GM21825 (cell line): ENCODE results near the gene ANG.
"Not testable (repeated sequence)": the region's sequence is repeated elsewhere in the genome, so short reads cannot be mapped to it uniquely, and the experiment has no call there.

Experiments
- ATAC-seq: cut with Tn5 transposase; IDR thresholded peaks from one replicate; pipeline ENCODE4 v1.9.1; 2021; ENCODE audit warnings: mild to moderate bottlenecking, moderate library complexity; ENCODE audit not compliant: unreplicated experiment

Gene ANG

GRCh38 chr14:20688167-20688839 lies at the start of gene ANG:
Gene ANG, plus strand, starts transcription at chr14:20688764. Its CDS starts 4,801 bp downstream, at chr14:20693565.
- ATAC-seq, result no peak

GRCh38 chr14:20641591-20641990 lies 47.0 kb upstream of the ANG start, which contains the start of gene OR6S1:
Gene OR6S1, minus strand, starts transcription at chr14:20641691. Its CDS starts 0 bp downstream, at chr14:20641691.
- no peak for ATAC-seq

- no peak for ATAC-seq
Observed at GRCh38 chr14:20642182-20642581, 46.4 kb upstream of the ANG start.

- ATAC-seq, result not testable (repeated sequence)
Observed at GRCh38 chr14:20642755-20643154, 45.8 kb upstream of the ANG start.

- ATAC-seq, result no peak
Observed at GRCh38 chr14:20644520-20644919, 44.0 kb upstream of the ANG start.

GRCh38 chr14:20645481-20645880 lies 43.1 kb upstream of the ANG start:
- no peak for ATAC-seq

- ATAC-seq, result no peak
Observed at GRCh38 chr14:20652996-20653975, 35.3 kb upstream of the ANG start.

- no peak for ATAC-seq
Observed at GRCh38 chr14:20655851-20656250, 32.7 kb upstream of the ANG start.

- no peak for ATAC-seq
Observed at GRCh38 chr14:20656274-20656673, 32.3 kb upstream of the ANG start.

GRCh38 chr14:20657216-20658211 lies 31.1 kb upstream of the ANG start:
- ATAC-seq, result no peak

GRCh38 chr14:20658246-20658645 lies 30.3 kb upstream of the ANG start:
- no peak for ATAC-seq

GRCh38 chr14:20659336-20659735 lies 29.2 kb upstream of the ANG start:
- no peak for ATAC-seq

GRCh38 chr14:20659813-20660395 lies 28.7 kb upstream of the ANG start:
- no peak for ATAC-seq

GRCh38 chr14:20661197-20661596 lies 27.4 kb upstream of the ANG start:
- ATAC-seq, result no peak

- ATAC-seq, result peak; percentile 48
Observed at GRCh38 chr14:20662968-20663732, 25.4 kb upstream of the ANG start.

- not testable (repeated sequence) for ATAC-seq
Observed at GRCh38 chr14:20666400-20666961, 22.1 kb upstream of the ANG start.

- ATAC-seq, result peak; percentile 75
Observed at GRCh38 chr14:20667957-20668356, 20.6 kb upstream of the ANG start.

GRCh38 chr14:20668969-20669368 lies 19.6 kb upstream of the ANG start:
- no peak for ATAC-seq

GRCh38 chr14:20671597-20672283 lies 16.8 kb upstream of the ANG start:
- ATAC-seq, result no peak
